Progenitor cell of endocrine pancreas (in vitro differentiated cells): ENCODE data around the gene GCLC. TPM values are rescaled to one million over a fixed set of nuclear protein-coding genes. Genes with fewer than 3 reads are reported as not detected.
A peak's percentile ranks its signal among the peaks of the same experiment; 100 is the strongest.

ENCODE experiments used
- DNase-seq: peaks from one replicate; pipeline ENCODE4 v3.0.0; 2021; ENCODE audit warnings: low spot score; ENCODE audit not compliant: unreplicated experiment
- H3K27ac Mint-ChIP-seq: 2 replicates; pipeline ENCODE4 v1.8.0; 2021; ENCODE audit warnings: mild to moderate bottlenecking, moderate library complexity, mixed read lengths
- H3K27me3 Mint-ChIP-seq: 2 replicates; pipeline ENCODE4 v1.8.0; 2021; ENCODE audit warnings: mixed read lengths
- H3K36me3 Mint-ChIP-seq: 2 replicates; pipeline ENCODE4 v1.8.0; 2022; ENCODE audit warnings: mixed read lengths; ENCODE audit not compliant: insufficient read depth
- H3K4me1 Mint-ChIP-seq: 2 replicates; pipeline ENCODE4 v1.8.0; 2021; ENCODE audit warnings: low read depth, mixed read lengths
- H3K4me3 Mint-ChIP-seq: 2 replicates; pipeline ENCODE4 v1.8.0; 2021; ENCODE audit warnings: low read depth, mild to moderate bottlenecking, moderate library complexity, mixed read lengths
- H3K9me3 Mint-ChIP-seq: 2 replicates; pipeline ENCODE4 v1.8.0; 2021; ENCODE audit warnings: low read depth, mixed read lengths
- CTCF ChIP-seq: fragments of 200-600 bp; sonication (generic); IDR thresholded peaks from one replicate; pipeline ENCODE4 v1.5.0; 2021; ENCODE audit warnings: antibody characterized with exemption, mild to moderate bottlenecking; ENCODE audit not compliant: unreplicated experiment
- total RNA-seq: library from RNA; stranded (reverse); gene quantifications from 2 replicates; pipeline ENCODE4 v1.2.1, GENCODE V29; 2021

The GCLC gene
- total RNA-seq, 1 donor from 2014 or later = 34.2 TPM

- DNase-seq = no peak
- H3K4me1 Mint-ChIP-seq = peaks cover 45% of the 10 kb centered on the region
- no peak for TF ChIP-seq CTCF
- H3K27me3 Mint-ChIP-seq = no peaks in the 10 kb centered on the region
- H3K4me3 Mint-ChIP-seq = no peak overlapping the region
- H3K9me3 Mint-ChIP-seq = no peaks in the 10 kb centered on the region
- peak overlapping the region; percentile 90 for H3K27ac Mint-ChIP-seq
- peaks cover 34% of the 10 kb centered on the region for H3K36me3 Mint-ChIP-seq
These were observed 31.4 kb downstream of the GCLC start for GRCh38 chr6:53513519-53513966.

- Mint-ChIP-seq H3K36me3 (peaks cover 37% of the 10 kb centered on the region), H3K27me3 (no peaks in the 10 kb centered on the region), H3K9me3 (no peaks in the 10 kb centered on the region), H3K27ac (peak overlapping the region; percentile 90), H3K4me3 (peak overlapping the region; percentile 27), H3K4me1 (peaks cover 45% of the 10 kb centered on the region)
- no peak for DNase-seq
- no peak for TF ChIP-seq CTCF
These were observed 31.8 kb downstream of the GCLC start for GRCh38 chr6:53513056-53513455.

GRCh38 chr6:53512626-53513025 is 32.3 kb downstream of the GCLC start:
- no peak for TF ChIP-seq CTCF
- Mint-ChIP-seq H3K27me3 (no peaks in the 10 kb centered on the region), H3K4me1 (peaks cover 45% of the 10 kb centered on the region), H3K9me3 (no peaks in the 10 kb centered on the region), H3K27ac (peak overlapping the region; percentile 42), H3K4me3 (no peak overlapping the region), H3K36me3 (peaks cover 37% of the 10 kb centered on the region)
- no peak for DNase-seq

GRCh38 chr6:53510746-53511145 is 34.2 kb downstream of the GCLC start:
- no peak for DNase-seq
- peaks cover 39% of the 10 kb centered on the region for H3K36me3 Mint-ChIP-seq
- TF ChIP-seq CTCF = no peak
- no peak overlapping the region for H3K27ac Mint-ChIP-seq
- H3K27me3 Mint-ChIP-seq = no peaks in the 10 kb centered on the region
- H3K4me3 Mint-ChIP-seq = no peak overlapping the region
- no peaks in the 10 kb centered on the region for H3K9me3 Mint-ChIP-seq
- peaks cover 43% of the 10 kb centered on the region for H3K4me1 Mint-ChIP-seq

- Mint-ChIP-seq H3K4me1 (peaks cover 14% of the 10 kb centered on the region), H3K27me3 (no peaks in the 10 kb centered on the region), H3K27ac (no peak overlapping the region), H3K4me3 (no peak overlapping the region), H3K9me3 (no peaks in the 10 kb centered on the region), H3K36me3 (peaks cover 40% of the 10 kb centered on the region)
- no peak for DNase-seq
- no peak for TF ChIP-seq CTCF
These were observed 38.0 kb downstream of the GCLC start for GRCh38 chr6:53506872-53507271.
